Fibroblast of lung (primary cell): ENCODE measurements around the gene SERPINB6. TPM values are rescaled to one million over a fixed set of nuclear protein-coding genes. Genes with fewer than 3 reads are reported as not detected.

Experiments
- DNase-seq, 2 donors: peaks; one replicate each; pipeline versions ENCODE4 v3.0.0 to v3.0.0-alpha.2; 2010; ENCODE audit warnings: low read depth in 2 of 2
- H2AFZ ChIP-seq: 2 replicates; pipeline ENCODE4 v1.5.1; 2012; ENCODE audit warnings: low read length, control low read depth, inconsistent platforms
- H3K27ac ChIP-seq: 2 replicates; pipeline ENCODE4 v1.5.1; 2011; ENCODE audit warnings: low read length, control low read depth; ENCODE audit not compliant: insufficient read depth
- H3K27me3 ChIP-seq: 2 replicates; pipeline ENCODE4 v1.5.1; 2011; ENCODE audit warnings: mild to moderate bottlenecking, low read length; ENCODE audit not compliant: control insufficient read depth, insufficient read depth
- H3K36me3 ChIP-seq: 2 replicates; pipeline ENCODE4 v1.5.1; 2011; ENCODE audit warnings: low read length; ENCODE audit not compliant: control insufficient read depth, insufficient read depth
- H3K4me1 ChIP-seq: 2 replicates; pipeline ENCODE4 v1.5.1; 2011; ENCODE audit warnings: low read length; ENCODE audit not compliant: control insufficient read depth, insufficient read depth; ENCODE audit errors: extremely low read depth
- H3K4me2 ChIP-seq: 2 replicates; pipeline ENCODE4 v1.5.1; 2011; ENCODE audit warnings: low read length, control low read depth; ENCODE audit not compliant: insufficient read depth; ENCODE audit errors: extremely low read depth
- H3K4me3 ChIP-seq, 4 experiments: fragments of 200-600 bp in 1 of 4; sonication (generic) in 1 of 4; replicated peaks in 1 of 4; 2 replicates each; pipeline ENCODE4 v1.5.1; 2011 to 2016; ENCODE audit warnings: low read length in 4 of 4, low read depth in 3 of 4, mild to moderate bottlenecking in 3 of 4, control low read depth in 2 of 4, inconsistent platforms in 1 of 4, mixed read lengths in 1 of 4; ENCODE audit not compliant: insufficient read depth in 1 of 4; ENCODE audit errors: control extremely low read depth in 1 of 4
- H3K79me2 ChIP-seq: 2 replicates; pipeline ENCODE4 v1.5.1; 2012; ENCODE audit warnings: mild to moderate bottlenecking, low read length, inconsistent platforms; ENCODE audit not compliant: control insufficient read depth, insufficient read depth
- H3K9ac ChIP-seq: 2 replicates; pipeline ENCODE4 v1.5.1; 2011; ENCODE audit warnings: mild to moderate bottlenecking, low read length, control low read depth; ENCODE audit not compliant: insufficient read depth
- H3K9me3 ChIP-seq: 2 replicates; pipeline ENCODE4 v1.5.1; 2012; ENCODE audit warnings: low read depth, low read length; ENCODE audit not compliant: control insufficient read depth, insufficient read depth
- H4K20me1 ChIP-seq: 2 replicates; pipeline ENCODE4 v1.5.1; 2011; ENCODE audit warnings: low read length; ENCODE audit not compliant: control insufficient read depth, insufficient read depth; ENCODE audit errors: extremely low read depth
- EZH2 ChIP-seq: IDR thresholded peaks from 2 replicates; pipeline ENCODE4 v1.5.1; 2012; ENCODE audit warnings: low read length, control low read depth, mild to moderate bottlenecking; ENCODE audit errors: missing control alignments
- polyA plus RNA-seq, 2 donors: library from polyadenylated mRNA; depleted of rRNA in 1 of 2; stranded (reverse) in 1 of 2; unstranded in 1 of 2; fragments of >200 nt; gene quantifications; 2 replicates each; pipeline ENCODE4 v1.2.1, GENCODE V29; 2011 to 2012; ENCODE audit warnings: missing spikeins in 1 of 2
- total RNA-seq: library from RNA; depleted of rRNA; stranded (reverse); fragments of >200 nt; gene quantifications from 2 replicates; pipeline ENCODE4 v1.2.1, GENCODE V29; 2014
- TF ChIP-seq, protein P1 (sequence below), 2 donors: IDR thresholded peaks in 1 of 2; conservative IDR thresholded peaks in 1 of 2; 1 replicate in 1 of 2; 2 replicates in 1 of 2; pipeline ENCODE4 v1.5.1; 2011 to 2012; ENCODE audit warnings: low read length in 2 of 2, control low read depth in 1 of 2, inconsistent platforms in 1 of 2, low read depth in 1 of 2, mild to moderate bottlenecking in 1 of 2

The SERPINB6 gene
- total and polyA plus RNA-seq, 2 donors (not counting 1 experiment from before 2014, with no cell fraction given), result 83.9 to 181 TPM

DNA sequence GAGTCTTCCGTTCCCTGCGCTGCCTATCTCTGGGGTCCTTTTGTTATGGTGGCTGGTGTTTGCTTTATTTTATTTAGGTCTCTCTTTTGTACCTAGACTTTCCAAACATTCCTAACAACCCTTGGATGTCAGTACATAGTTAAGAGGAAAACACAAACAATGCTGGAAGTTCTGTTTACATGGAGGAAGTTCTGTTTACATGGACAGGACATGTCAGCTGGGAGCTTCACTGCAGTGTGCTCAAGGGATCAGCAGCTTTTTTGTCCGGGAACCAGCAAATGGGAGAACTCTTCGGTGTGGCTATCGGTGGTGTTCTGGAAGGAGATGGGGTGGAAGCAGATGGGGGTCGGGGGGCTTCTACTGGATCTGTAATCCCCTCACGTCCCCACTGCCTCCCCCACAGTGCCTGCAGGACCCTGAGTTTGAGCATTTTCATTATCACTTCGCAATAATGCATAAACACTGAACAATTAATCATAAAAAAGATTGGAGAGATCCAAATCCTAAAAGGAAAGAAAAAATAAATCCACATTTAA is 2.7 kb downstream of the SERPINB6 start:
- peaks cover 39% of the 10 kb centered on the region for H3K79me2 ChIP-seq
- H3K27ac ChIP-seq, result no peak overlapping the region
- H3K4me2 ChIP-seq, result peak overlapping the region; percentile 52
- no peak overlapping the region for H2AFZ ChIP-seq
- H3K4me1 ChIP-seq, result no peaks in the 10 kb centered on the region
- TF ChIP-seq EZH2, result no peak
- TF ChIP-seq, protein P1, sequence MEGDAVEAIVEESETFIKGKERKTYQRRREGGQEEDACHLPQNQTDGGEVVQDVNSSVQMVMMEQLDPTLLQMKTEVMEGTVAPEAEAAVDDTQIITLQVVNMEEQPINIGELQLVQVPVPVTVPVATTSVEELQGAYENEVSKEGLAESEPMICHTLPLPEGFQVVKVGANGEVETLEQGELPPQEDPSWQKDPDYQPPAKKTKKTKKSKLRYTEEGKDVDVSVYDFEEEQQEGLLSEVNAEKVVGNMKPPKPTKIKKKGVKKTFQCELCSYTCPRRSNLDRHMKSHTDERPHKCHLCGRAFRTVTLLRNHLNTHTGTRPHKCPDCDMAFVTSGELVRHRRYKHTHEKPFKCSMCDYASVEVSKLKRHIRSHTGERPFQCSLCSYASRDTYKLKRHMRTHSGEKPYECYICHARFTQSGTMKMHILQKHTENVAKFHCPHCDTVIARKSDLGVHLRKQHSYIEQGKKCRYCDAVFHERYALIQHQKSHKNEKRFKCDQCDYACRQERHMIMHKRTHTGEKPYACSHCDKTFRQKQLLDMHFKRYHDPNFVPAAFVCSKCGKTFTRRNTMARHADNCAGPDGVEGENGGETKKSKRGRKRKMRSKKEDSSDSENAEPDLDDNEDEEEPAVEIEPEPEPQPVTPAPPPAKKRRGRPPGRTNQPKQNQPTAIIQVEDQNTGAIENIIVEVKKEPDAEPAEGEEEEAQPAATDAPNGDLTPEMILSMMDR (conservative IDR thresholded peaks at IDR 0.05 in 1 of 2, IDR thresholded peaks at IDR 0.05 in 1 of 2; ENCODE audit: low read depth in 1 of 2, low read length in 2 of 2), result no peak
- no peaks in the 10 kb centered on the region for H4K20me1 ChIP-seq
- H3K9ac ChIP-seq, result no peak overlapping the region
- no peak for DNase-seq
- no peaks in the 10 kb centered on the region for H3K27me3 ChIP-seq
- H3K9me3 ChIP-seq, result no peaks in the 10 kb centered on the region
- H3K4me3 ChIP-seq, result peak overlapping the region in 2 of 4 experiments; percentile 12 to 45
- H3K36me3 ChIP-seq, result no peaks in the 10 kb centered on the region

DNA sequence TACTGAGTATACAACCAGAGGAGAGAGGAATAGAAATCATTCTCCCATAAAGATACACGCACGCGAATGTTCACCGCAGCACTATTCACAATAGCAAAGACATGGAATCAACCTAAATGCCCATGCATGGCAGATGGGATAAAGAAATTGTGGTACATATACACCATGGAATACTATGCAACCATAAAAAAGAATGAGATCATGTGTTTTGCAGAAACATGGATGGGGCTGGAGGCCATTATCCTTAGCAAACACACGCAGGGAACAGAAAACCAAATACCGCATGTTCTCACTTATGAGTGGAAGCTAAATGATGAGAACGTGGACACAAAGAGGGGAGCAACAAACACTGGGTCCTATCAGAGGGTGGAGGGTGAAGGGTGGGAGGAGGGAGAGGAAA is 3.4 kb downstream of the SERPINB6 start:
- Histone ChIP-seq H3K27me3 (no peaks in the 10 kb centered on the region), H3K79me2 (peaks cover 45% of the 10 kb centered on the region), H3K36me3 (no peaks in the 10 kb centered on the region), H3K9me3 (no peaks in the 10 kb centered on the region), H2AFZ (no peak overlapping the region), H3K4me2 (no peak overlapping the region), H3K9ac (no peak overlapping the region), H4K20me1 (no peaks in the 10 kb centered on the region), H3K4me1 (no peaks in the 10 kb centered on the region), H3K4me3 (no peak overlapping the region), H3K27ac (no peak overlapping the region)
- TF ChIP-seq EZH2, result no peak
- TF ChIP-seq, protein P1 (conservative IDR thresholded peaks at IDR 0.05 in 1 of 2, IDR thresholded peaks at IDR 0.05 in 1 of 2; ENCODE audit: low read depth in 1 of 2, low read length in 2 of 2), result no peak
- no peak for DNase-seq

DNA sequence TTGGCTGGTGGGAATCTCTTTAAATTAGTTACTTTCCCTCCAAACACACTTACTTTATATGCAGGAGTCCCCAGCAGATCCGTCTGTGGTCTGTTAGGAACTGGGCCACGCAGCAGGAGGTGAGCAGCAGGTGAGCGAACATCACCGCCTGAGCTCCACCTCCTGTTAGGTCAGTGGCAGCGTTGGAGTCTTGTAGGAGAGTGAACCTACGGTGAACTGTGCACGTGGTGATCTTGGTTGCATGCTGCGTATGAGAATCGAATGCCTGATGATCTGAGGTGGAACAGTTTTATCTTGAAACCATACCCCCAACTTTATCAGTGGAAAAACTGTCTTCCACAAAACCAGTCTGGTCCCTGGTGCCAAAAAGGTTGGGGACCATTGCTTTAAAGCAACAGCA is 5.0 kb downstream of the SERPINB6 start:
- peaks cover 60% of the 10 kb centered on the region for H3K79me2 ChIP-seq

More for the DNA sequence above, 5.0 kb downstream of the SERPINB6 start:
- Histone ChIP-seq H3K27ac (no peak overlapping the region), H3K9me3 (no peaks in the 10 kb centered on the region), H3K4me3 (no peak overlapping the region), H3K9ac (no peak overlapping the region), H3K4me1 (peaks cover 5% of the 10 kb centered on the region), H4K20me1 (no peaks in the 10 kb centered on the region), H3K4me2 (no peak overlapping the region), H2AFZ (no peak overlapping the region), H3K36me3 (no peaks in the 10 kb centered on the region), H3K27me3 (no peaks in the 10 kb centered on the region)
- no peak for DNase-seq
- no peak for TF ChIP-seq EZH2
- TF ChIP-seq, protein P1 (conservative IDR thresholded peaks at IDR 0.05 in 1 of 2, IDR thresholded peaks at IDR 0.05 in 1 of 2; ENCODE audit: low read depth in 1 of 2, low read length in 2 of 2), result no peak
